HepG2 (cell line): ENCODE measurements around the gene DIPK1A. TPM values are rescaled to one million over a fixed set of nuclear protein-coding genes. Genes with fewer than 3 reads are reported as not detected.
A peak's percentile ranks its signal among the peaks of the same experiment; 100 is the strongest.

Source experiments
- ADNP ChIP-seq: sonication (generic); formaldehyde crosslinking; IDR thresholded peaks from 2 replicates; pipeline ENCODE4 v1.4.0; 2020; ENCODE audit warnings: missing genetic modification reagents
- BHLHE40 ChIP-seq: IDR thresholded peaks from 2 replicates; pipeline ENCODE4 v1.6.1; 2011; ENCODE audit warnings: low read length, improper control_type of control experiment
- ERF ChIP-seq: IDR thresholded peaks from 2 replicates; pipeline ENCODE4 v1.6.1; 2018; ENCODE audit warnings: missing biosample characterization, missing genetic modification reagents
- HNRNPUL1 ChIP-seq: fragments of 200-400 bp; formaldehyde crosslinking; IDR thresholded peaks from 2 replicates; pipeline ENCODE4 v1.6.1; 2017; ENCODE audit warnings: low read depth, mild to moderate bottlenecking, low read length, moderate library complexity
- HOXA5 ChIP-seq: sonication (generic); formaldehyde crosslinking; IDR thresholded peaks from 2 replicates; pipeline ENCODE4 v1.4.0; 2020; ENCODE audit warnings: missing genetic modification reagents
- LCORL ChIP-seq, 2 experiments: fragments of 450-650 bp in 1 of 2; sonication (generic) in 1 of 2; formaldehyde crosslinking in 1 of 2; IDR thresholded peaks; 2 replicates each; pipeline versions ENCODE4 v1.5.0 to v1.6.1; 2017 to 2020; ENCODE audit warnings: antibody characterized with exemption in 1 of 2, missing genetic modification reagents in 1 of 2
- MAFF ChIP-seq: IDR thresholded peaks from 2 replicates; pipeline ENCODE4 v1.6.1; 2011; ENCODE audit warnings: low read depth, low read length, improper control_type of control experiment
- RAD21 ChIP-seq: fragments of 450-650 bp; formaldehyde crosslinking; IDR thresholded peaks from 2 replicates; pipeline ENCODE4 v1.5.0; 2020; ENCODE audit warnings: mild to moderate bottlenecking
- RFXANK ChIP-seq: IDR thresholded peaks from 2 replicates; pipeline ENCODE4 v1.6.1; 2016
- RXRB ChIP-seq: IDR thresholded peaks from 2 replicates; pipeline ENCODE4 v1.6.1; 2016; ENCODE audit warnings: borderline replicate concordance, missing genetic modification reagents, missing compliant biosample characterization
- SMAD1 ChIP-seq: sonication (generic); formaldehyde crosslinking; IDR thresholded peaks from 2 replicates; pipeline ENCODE4 v1.4.0; 2020; ENCODE audit warnings: missing genetic modification reagents, low read depth, mild to moderate bottlenecking, borderline replicate concordance
- SMC3 ChIP-seq: IDR thresholded peaks from 2 replicates; pipeline ENCODE4 v1.6.1; 2011; ENCODE audit warnings: low read length, improper control_type of control experiment
- SP1 ChIP-seq, 2 experiments: fragments of 450-650 bp in 1 of 2; sonication (generic) in 1 of 2; formaldehyde crosslinking in 1 of 2; IDR thresholded peaks; 2 replicates each; pipeline versions ENCODE4 v1.4.0 to v1.6.1; 2016 to 2020; ENCODE audit warnings: missing genetic modification reagents in 1 of 2
- ZBTB7B ChIP-seq: sonication (generic); formaldehyde crosslinking; IDR thresholded peaks from 2 replicates; pipeline ENCODE4 v1.4.0; 2020; ENCODE audit warnings: missing genetic modification reagents
- ZNF3 ChIP-seq: IDR thresholded peaks from 2 replicates; pipeline ENCODE4 v1.7.0; 2017; ENCODE audit warnings: inconsistent platforms
- ZNF331 ChIP-seq: sonication (generic); formaldehyde crosslinking; IDR thresholded peaks from 2 replicates; pipeline ENCODE4 v1.4.0; 2020; ENCODE audit warnings: missing genetic modification reagents
- ZNF446 ChIP-seq: sonication (generic); formaldehyde crosslinking; IDR thresholded peaks from 2 replicates; pipeline ENCODE4 v1.5.0; 2020; ENCODE audit warnings: mild to moderate bottlenecking, missing genetic modification reagents
- ZNF614 ChIP-seq: IDR thresholded peaks from 2 replicates; pipeline ENCODE4 v1.6.1; 2018; ENCODE audit warnings: missing biosample characterization, missing genetic modification reagents, inconsistent platforms, borderline replicate concordance
- ZNF816 ChIP-seq: sonication (generic); formaldehyde crosslinking; IDR thresholded peaks from 2 replicates; pipeline ENCODE4 v1.8.0; 2022; ENCODE audit warnings: missing genetic modification reagents, mild to moderate bottlenecking, borderline replicate concordance
- ZNF841 ChIP-seq: sonication (generic); formaldehyde crosslinking; IDR thresholded peaks from 2 replicates; pipeline ENCODE4 v1.8.1; 2023; ENCODE audit warnings: missing genetic modification reagents, borderline replicate concordance
- ZSCAN21 ChIP-seq: sonication (generic); formaldehyde crosslinking; IDR thresholded peaks from 2 replicates; pipeline ENCODE4 v1.8.0; 2022; ENCODE audit warnings: mild to moderate bottlenecking, missing genetic modification reagents, moderate library complexity, borderline replicate concordance
- ZSCAN9 ChIP-seq: IDR thresholded peaks from 2 replicates; pipeline ENCODE4 v1.6.1; 2016; ENCODE audit warnings: borderline replicate concordance
- polyA plus RNA-seq, 8 experiments: library from polyadenylated mRNA; depleted of rRNA in 3 of 8; stranded (reverse) in 7 of 8; unstranded in 1 of 8; fragments of >200 nt; fragmentation: Illumina TruSeq in 4 of 8; extraction: Trizol in 4 of 8; gene quantifications; 2 replicates each; pipeline versions ENCODE4 v1.2.1 to v1.2.3, GENCODE V29; 2011 to 2016; ENCODE audit warnings: low read depth in 4 of 8, missing spikeins in 1 of 8, mixed read lengths in 1 of 8; ENCODE audit not compliant: insufficient read depth in 1 of 8
- total RNA-seq, 5 experiments: library from RNA; depleted of rRNA; stranded (reverse); fragments of >200 nt; fragmentation: Illumina TruSeq; extraction: Trizol; gene quantifications; 2 replicates each; pipeline ENCODE4 v1.2.3, GENCODE V29; 2016; ENCODE audit warnings: low read depth in 1 of 5
- TF ChIP-seq, protein P1 (sequence below): sonication (generic); formaldehyde crosslinking; IDR thresholded peaks from 2 replicates; pipeline ENCODE4 v1.5.0; 2020; ENCODE audit warnings: mild to moderate bottlenecking, missing genetic modification reagents, moderate library complexity
- TF ChIP-seq, protein P2 (sequence below): sonication (generic); formaldehyde crosslinking; IDR thresholded peaks from 2 replicates; pipeline ENCODE4 v1.8.0; 2022; ENCODE audit warnings: missing genetic modification reagents, low read depth, mild to moderate bottlenecking, borderline replicate concordance
- TF ChIP-seq, protein P3 (sequence below): IDR thresholded peaks from 2 replicates; pipeline ENCODE4 v1.6.1; 2018; ENCODE audit warnings: missing genetic modification reagents
- TF ChIP-seq, protein P4 (sequence below): sonication (generic); formaldehyde crosslinking; IDR thresholded peaks from 2 replicates; pipeline ENCODE4 v1.4.0; 2020; ENCODE audit warnings: missing genetic modification reagents

The DIPK1A gene
- total and polyA plus RNA-seq, 2 of the 13 experiments (the other 11 are each of a cell fraction or from before 2014, with no cell fraction given), result 8.4 TPM

DNA sequence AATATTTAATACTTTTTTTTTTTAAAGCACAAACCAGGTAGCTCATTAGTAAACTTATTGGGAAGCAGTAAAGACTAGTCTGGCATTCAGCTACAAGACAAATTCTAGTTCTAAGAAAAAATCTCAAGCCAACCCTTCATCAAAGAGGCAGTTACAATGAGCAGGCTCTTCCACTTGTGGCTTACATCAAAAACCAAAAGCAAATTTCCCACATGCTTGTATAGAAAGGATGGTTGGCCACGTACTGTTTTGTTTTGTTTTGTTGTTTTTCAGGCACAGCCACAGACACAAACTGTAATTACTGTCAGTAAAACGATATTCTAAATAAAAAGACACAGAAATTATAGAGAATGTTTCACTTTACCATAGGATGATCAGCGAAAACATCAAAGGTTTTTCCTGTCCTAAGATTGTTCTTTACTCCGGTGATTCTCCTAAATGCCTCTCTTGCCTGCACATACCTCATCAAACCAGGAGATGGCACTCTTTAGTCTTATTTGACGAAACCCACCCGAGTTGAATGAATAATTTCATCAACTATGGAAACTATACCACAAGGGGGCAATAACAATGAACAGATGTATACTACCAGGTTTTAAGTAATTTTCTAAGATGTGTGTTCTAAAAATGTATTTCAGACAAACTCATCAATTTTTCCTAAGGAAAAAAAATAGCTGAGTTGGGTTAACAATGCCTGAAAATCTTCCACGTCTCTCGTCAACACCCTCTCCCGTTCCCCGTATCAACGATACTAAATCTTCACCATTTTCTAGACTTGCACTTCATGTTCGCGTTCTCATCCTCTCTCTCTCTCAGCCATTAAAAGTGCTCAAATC is 102.5 kb downstream of the DIPK1A start (continued):
- TF ChIP-seq, protein P1, sequence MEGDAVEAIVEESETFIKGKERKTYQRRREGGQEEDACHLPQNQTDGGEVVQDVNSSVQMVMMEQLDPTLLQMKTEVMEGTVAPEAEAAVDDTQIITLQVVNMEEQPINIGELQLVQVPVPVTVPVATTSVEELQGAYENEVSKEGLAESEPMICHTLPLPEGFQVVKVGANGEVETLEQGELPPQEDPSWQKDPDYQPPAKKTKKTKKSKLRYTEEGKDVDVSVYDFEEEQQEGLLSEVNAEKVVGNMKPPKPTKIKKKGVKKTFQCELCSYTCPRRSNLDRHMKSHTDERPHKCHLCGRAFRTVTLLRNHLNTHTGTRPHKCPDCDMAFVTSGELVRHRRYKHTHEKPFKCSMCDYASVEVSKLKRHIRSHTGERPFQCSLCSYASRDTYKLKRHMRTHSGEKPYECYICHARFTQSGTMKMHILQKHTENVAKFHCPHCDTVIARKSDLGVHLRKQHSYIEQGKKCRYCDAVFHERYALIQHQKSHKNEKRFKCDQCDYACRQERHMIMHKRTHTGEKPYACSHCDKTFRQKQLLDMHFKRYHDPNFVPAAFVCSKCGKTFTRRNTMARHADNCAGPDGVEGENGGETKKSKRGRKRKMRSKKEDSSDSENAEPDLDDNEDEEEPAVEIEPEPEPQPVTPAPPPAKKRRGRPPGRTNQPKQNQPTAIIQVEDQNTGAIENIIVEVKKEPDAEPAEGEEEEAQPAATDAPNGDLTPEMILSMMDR, result peak; percentile 91
- TF ChIP-seq ZNF446, result no peak
- no peak for TF ChIP-seq LCORL (IDR thresholded peaks at IDR 0.05)
- TF ChIP-seq LCORL (CRISPR knock-in tag; IDR thresholded peaks at IDR 0.05), result no peak
- peak; percentile 99 for TF ChIP-seq SMC3
- TF ChIP-seq SP1 (IDR thresholded peaks at IDR 0.05), result no peak
- TF ChIP-seq SP1 (CRISPR knock-in tag; IDR thresholded peaks at IDR 0.05), result no peak
- TF ChIP-seq, protein P2, sequence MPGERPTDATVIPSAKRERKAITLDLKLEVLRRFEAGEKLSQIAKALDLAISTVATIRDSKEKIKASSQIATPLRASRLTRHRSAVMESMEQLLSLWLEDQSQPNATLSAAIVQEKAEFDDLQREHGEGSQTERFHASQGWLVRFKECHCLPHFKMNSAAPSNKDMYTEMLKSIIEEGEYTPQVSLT (CRISPR knock-in tag), result no peak
- TF ChIP-seq, protein P3, sequence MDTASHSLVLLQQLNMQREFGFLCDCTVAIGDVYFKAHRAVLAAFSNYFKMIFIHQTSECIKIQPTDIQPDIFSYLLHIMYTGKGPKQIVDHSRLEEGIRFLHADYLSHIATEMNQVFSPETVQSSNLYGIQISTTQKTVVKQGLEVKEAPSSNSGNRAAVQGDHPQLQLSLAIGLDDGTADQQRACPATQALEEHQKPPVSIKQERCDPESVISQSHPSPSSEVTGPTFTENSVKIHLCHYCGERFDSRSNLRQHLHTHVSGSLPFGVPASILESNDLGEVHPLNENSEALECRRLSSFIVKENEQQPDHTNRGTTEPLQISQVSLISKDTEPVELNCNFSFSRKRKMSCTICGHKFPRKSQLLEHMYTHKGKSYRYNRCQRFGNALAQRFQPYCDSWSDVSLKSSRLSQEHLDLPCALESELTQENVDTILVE (CRISPR knock-in tag), result 0 out of 2 replicates have a peak, but pooled peaks have one; percentile 41
- 0 out of 2 replicates have a peak, but pooled peaks have one; percentile 40 for TF ChIP-seq ZSCAN9 (CRISPR knock-in tag)
- TF ChIP-seq RFXANK, result no peak
- TF ChIP-seq ZSCAN21 (CRISPR knock-in tag), result no peak
- no peak for TF ChIP-seq BHLHE40
- 0 out of 2 replicates have a peak, but pooled peaks have one; percentile 46 for TF ChIP-seq ERF (CRISPR knock-in tag)
- TF ChIP-seq ZNF841, result no peak
- TF ChIP-seq HNRNPUL1, result no peak
- TF ChIP-seq ZNF816 (CRISPR knock-in tag), result no peak
- TF ChIP-seq SMAD1 (CRISPR knock-in tag), result no peak
- TF ChIP-seq, protein P4, sequence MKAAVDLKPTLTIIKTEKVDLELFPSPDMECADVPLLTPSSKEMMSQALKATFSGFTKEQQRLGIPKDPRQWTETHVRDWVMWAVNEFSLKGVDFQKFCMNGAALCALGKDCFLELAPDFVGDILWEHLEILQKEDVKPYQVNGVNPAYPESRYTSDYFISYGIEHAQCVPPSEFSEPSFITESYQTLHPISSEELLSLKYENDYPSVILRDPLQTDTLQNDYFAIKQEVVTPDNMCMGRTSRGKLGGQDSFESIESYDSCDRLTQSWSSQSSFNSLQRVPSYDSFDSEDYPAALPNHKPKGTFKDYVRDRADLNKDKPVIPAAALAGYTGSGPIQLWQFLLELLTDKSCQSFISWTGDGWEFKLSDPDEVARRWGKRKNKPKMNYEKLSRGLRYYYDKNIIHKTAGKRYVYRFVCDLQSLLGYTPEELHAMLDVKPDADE (CRISPR knock-in tag), result no peak
- TF ChIP-seq RAD21 (CRISPR knock-in tag), result peak; percentile 94
- 0 out of 2 replicates have a peak, but pooled peaks have one; percentile 24 for TF ChIP-seq ZNF614 (CRISPR knock-in tag)
- TF ChIP-seq ZNF331 (CRISPR knock-in tag), result 0 out of 2 replicates have a peak, but pooled peaks have one; percentile 43
- TF ChIP-seq ZBTB7B (CRISPR knock-in tag), result 0 out of 2 replicates have a peak, but pooled peaks have one; percentile 32
- peak; percentile 69; the same call in 1 of the 2 replicates for TF ChIP-seq ZNF3 (CRISPR knock-in tag)
- peak; percentile 48; the same call in 1 of the 2 replicates for TF ChIP-seq MAFF
- peak; percentile 16; the same call in 1 of the 2 replicates for TF ChIP-seq RXRB
- no peak for TF ChIP-seq ADNP (CRISPR knock-in tag)
- 0 out of 2 replicates have a peak, but pooled peaks have one; percentile 35 for TF ChIP-seq HOXA5 (CRISPR knock-in tag)
